Neutrophil (primary cell): ENCODE data around the gene DNAJC17.

Source experiments
- H3K27ac ChIP-seq: fragments of 200-600 bp; sonication (generic); 2 replicates; pipeline ENCODE4 v1.5.1; 2016; ENCODE audit warnings: mild to moderate bottlenecking, moderate library complexity
- H3K27me3 ChIP-seq: fragments of 200-600 bp; sonication (generic); 2 replicates; pipeline ENCODE4 v1.6.0; 2016; ENCODE audit warnings: mild to moderate bottlenecking
- H3K36me3 ChIP-seq: fragments of 200-600 bp; sonication (generic); 2 replicates; pipeline ENCODE4 v1.5.1; 2017
- H3K4me1 ChIP-seq, 2 experiments: fragments of 200-600 bp in 1 of 2; sonication (generic) in 1 of 2; 1 replicate in 1 of 2; 2 replicates in 1 of 2; pipeline versions ENCODE4 v1.5.1 to v1.6.1; 2013 to 2016; ENCODE audit warnings: low read depth in 1 of 2, low read length in 1 of 2, mild to moderate bottlenecking in 1 of 2, moderate library complexity in 1 of 2; ENCODE audit not compliant: control insufficient read depth in 1 of 2, insufficient read depth in 1 of 2
- H3K4me3 ChIP-seq, 2 experiments: fragments of 200-600 bp in 1 of 2; sonication (generic) in 1 of 2; 1 replicate in 1 of 2; 2 replicates in 1 of 2; pipeline ENCODE4 v1.5.1; 2013 to 2016; ENCODE audit warnings: low read depth in 1 of 2, low read length in 1 of 2, mild to moderate bottlenecking in 1 of 2, moderate library complexity in 1 of 2
- H3K9me3 ChIP-seq: fragments of 200-600 bp; sonication (generic); 2 replicates; pipeline ENCODE4 v1.5.1; 2016
- TF ChIP-seq, protein P1 (sequence below): fragments of 200-600 bp; sonication (generic); IDR thresholded peaks from 2 replicates; pipeline ENCODE4 v1.5.1; 2016; ENCODE audit warnings: antibody characterized with exemption

Gene DNAJC17

DNA sequence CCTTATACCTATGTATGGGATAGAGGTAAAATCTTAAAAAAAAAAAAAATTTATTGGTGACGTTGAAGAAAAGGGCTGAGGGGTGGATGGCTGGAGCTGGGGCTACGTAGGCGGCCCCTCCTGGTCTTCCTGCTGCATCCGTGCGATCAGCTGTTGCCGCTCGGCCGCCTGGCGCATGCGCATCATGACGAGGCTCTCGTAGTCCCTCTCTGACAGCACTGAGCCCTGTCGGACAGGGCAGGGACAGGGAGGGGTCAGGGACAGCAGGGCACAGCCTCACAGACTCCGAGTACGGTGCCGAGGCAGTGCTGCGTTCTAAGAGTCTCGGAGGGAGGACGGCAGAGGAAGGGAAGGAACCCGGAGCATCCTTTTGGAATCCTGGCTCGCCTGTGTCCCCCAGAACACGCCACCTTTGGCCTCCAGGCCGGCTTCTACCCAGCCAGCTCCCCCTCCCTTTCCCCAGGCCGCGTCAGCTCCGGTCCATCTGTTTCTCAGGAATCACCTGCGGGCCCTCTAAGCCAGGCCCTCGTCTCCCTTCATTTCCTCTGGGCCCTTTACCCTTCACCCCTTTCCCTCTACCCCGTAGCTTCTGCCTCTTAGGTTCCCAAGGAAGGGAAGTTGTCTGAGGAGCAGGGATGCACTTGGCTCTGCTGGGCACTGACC is 39.3 kb downstream of the DNAJC17 start:
- H3K4me3 ChIP-seq = no peak overlapping the region
- H3K4me1 ChIP-seq = peaks cover 41 to 44% of the 10 kb centered on the region in 2 experiments

DNA sequence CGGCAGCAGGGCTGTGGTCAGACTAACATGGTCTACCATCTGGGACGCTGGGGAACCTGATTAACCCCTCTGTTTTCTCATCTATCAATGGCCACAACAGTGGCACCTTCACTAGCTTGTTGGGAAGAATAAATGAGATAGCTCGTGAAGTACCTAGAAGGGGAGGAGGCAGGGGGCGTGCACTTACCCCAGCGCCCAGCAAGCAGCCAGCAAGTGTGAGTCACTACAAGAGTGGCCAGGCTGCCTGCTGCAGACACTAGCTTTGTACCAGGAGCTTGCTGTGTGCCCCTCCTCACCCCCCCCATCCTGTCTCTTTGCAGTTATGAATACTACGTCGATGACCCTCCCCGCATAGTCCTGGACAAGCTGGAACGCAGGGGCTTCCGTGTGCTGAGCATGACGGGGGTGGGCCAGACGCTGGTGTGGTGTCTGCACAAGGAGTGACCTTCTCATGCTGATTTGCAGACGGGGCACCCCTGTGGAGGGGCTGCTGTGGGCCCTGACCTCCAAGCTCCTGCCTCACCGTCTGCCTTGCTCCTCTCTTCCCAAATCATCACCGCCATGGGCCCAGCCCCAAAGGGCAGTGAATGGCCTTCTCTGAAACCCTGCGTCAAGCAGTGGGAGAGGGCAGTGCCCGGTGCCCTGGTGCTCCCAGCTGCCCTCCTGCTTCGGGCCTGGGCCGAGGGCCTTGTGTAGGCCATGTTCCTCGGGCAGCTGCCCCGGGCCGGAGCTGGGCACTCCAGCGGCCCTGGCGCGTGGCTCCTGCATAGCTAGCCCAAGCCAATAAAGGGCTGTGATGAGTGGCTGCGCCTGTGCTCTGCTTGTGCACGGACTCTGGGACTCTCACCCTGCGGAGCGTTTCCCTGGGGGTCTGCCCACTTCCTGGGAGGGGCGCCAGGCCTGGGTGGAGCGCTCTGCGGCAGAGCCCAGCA is 40.1 kb downstream of the DNAJC17 start:
- Histone ChIP-seq H3K36me3 (peaks cover 34% of the 10 kb centered on the region), H3K4me3 (no peak overlapping the region), H3K27me3 (no peaks in the 10 kb centered on the region), H3K9me3 (no peaks in the 10 kb centered on the region), H3K4me1 (peaks cover 41 to 46% of the 10 kb centered on the region in 2 experiments), H3K27ac (no peak overlapping the region)
- TF ChIP-seq, protein P1, sequence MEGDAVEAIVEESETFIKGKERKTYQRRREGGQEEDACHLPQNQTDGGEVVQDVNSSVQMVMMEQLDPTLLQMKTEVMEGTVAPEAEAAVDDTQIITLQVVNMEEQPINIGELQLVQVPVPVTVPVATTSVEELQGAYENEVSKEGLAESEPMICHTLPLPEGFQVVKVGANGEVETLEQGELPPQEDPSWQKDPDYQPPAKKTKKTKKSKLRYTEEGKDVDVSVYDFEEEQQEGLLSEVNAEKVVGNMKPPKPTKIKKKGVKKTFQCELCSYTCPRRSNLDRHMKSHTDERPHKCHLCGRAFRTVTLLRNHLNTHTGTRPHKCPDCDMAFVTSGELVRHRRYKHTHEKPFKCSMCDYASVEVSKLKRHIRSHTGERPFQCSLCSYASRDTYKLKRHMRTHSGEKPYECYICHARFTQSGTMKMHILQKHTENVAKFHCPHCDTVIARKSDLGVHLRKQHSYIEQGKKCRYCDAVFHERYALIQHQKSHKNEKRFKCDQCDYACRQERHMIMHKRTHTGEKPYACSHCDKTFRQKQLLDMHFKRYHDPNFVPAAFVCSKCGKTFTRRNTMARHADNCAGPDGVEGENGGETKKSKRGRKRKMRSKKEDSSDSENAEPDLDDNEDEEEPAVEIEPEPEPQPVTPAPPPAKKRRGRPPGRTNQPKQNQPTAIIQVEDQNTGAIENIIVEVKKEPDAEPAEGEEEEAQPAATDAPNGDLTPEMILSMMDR = no peak

More for the DNA sequence above, 39.3 kb downstream of the DNAJC17 start:
- Histone ChIP-seq H3K9me3 (no peaks in the 10 kb centered on the region), H3K27ac (no peak overlapping the region), H3K36me3 (peaks cover 40% of the 10 kb centered on the region), H3K27me3 (no peaks in the 10 kb centered on the region)
- TF ChIP-seq, protein P1 = no peak

DNA sequence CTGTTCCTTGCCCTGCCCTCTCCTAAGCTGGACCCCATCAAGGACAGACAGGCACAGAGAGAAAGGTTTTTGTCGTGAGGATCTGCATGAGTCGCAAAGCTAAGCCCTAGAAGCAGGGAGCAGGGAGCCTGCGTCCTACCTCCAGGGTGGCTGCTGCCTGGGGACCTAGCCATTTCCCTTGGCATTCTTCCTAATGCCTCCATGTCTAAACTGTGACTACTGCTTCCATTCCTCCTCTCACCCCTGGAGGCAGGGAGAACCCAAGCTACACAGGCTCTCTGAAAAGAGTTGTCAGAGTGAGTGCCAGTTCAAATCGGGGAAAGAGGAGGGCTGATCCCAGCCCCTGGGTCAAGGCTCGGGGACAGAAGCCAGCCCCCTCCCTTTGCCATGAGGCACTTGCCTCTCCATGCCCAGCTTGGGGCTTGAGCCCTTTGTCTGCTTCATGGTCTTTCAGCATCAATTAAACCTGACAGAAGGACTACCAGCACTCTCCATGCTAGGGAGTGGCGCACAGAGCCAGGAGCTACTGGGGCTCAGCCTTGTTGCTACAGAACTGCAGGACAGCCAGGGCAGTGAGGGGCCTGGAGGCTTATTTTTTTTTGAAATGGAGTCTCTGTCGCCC is 41.0 kb downstream of the DNAJC17 start:
- no peak overlapping the region for H3K4me3 ChIP-seq

DNA sequence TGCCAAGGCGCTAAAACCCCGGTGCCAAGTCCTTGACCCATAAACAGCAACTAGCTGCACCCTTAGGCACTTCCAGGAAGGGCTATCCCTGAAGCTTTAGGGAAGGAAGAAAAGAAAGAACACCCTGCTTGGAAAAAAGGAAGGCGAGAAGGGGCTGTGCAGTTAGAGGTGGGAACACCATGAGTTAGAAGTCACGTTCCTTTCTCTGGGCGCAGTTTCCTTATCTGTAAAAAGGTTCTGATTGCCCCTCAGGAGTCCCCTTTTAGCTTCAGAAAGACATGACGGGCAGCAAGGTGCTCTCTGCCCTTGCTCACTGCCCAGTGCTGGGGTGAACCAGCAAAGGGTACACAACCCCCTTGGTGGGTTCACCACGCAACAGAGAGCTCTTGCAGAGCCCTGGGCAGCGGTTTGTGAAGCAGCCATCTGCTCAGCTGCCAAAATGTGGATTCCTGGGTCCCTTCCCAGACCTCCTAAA is 42.6 kb downstream of the DNAJC17 start:
- H3K4me1 ChIP-seq = peaks cover 37 to 41% of the 10 kb centered on the region in 2 experiments
- H3K27ac ChIP-seq = peak overlapping the region; percentile 45
- H3K27me3 ChIP-seq = no peaks in the 10 kb centered on the region
- TF ChIP-seq, protein P1 = no peak
- H3K36me3 ChIP-seq = peaks cover 15% of the 10 kb centered on the region
- peak overlapping the region; percentile 80 to 90 for H3K4me3 ChIP-seq
- H3K9me3 ChIP-seq = no peaks in the 10 kb centered on the region

More for the DNA sequence above, 41.0 kb downstream of the DNAJC17 start:
- Histone ChIP-seq H3K4me1 (peaks cover 41 to 46% of the 10 kb centered on the region in 2 experiments), H3K9me3 (no peaks in the 10 kb centered on the region), H3K36me3 (peaks cover 26% of the 10 kb centered on the region), H3K27ac (no peak overlapping the region), H3K27me3 (no peaks in the 10 kb centered on the region)
- TF ChIP-seq, protein P1 = no peak
